NCI-H460 (cell line): ENCODE measurements around the gene CPZ. TPM values are rescaled to one million over a fixed set of nuclear protein-coding genes. Genes with fewer than 3 reads are reported as not detected.
"Not testable (repeated sequence)": the region's sequence is repeated elsewhere in the genome, so short reads cannot be mapped to it uniquely, and the experiment has no call there.

Experiments used
- DNase-seq: peaks from one replicate; pipeline ENCODE4 v3.0.0-alpha.2; 2016; ENCODE audit warnings: low read depth; ENCODE audit errors: extremely low read depth
- total RNA-seq: library from RNA; depleted of rRNA; stranded (reverse); fragments of >200 nt; shearing (Covaris generic); gene quantifications from 2 replicates; pipeline ENCODE4 v1.2.3, GENCODE V29; 2014

Gene CPZ
- total RNA-seq, 1 experiment from 2014 or later, result 0.32 TPM

DNA sequence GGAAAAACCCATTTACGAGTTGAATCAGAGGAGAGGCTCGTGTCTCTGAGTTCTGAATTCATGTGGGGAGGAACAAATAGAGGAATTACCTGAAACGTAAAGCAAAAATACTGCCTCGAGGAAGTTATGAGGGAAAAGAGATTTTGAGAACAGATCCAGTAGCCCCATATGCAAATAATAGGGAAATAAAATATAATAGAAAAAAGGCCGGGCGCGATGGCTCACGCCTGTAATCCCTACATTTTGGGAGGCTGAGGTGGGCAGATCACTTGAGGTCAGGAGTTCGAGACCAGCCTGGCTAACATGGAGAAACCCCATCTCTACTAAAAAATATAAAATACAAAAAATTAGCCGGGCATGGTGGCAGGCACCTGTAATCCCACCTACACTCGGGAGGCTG, 42.2 kb downstream of the CPZ start:
- not testable (repeated sequence) for DNase-seq

DNA sequence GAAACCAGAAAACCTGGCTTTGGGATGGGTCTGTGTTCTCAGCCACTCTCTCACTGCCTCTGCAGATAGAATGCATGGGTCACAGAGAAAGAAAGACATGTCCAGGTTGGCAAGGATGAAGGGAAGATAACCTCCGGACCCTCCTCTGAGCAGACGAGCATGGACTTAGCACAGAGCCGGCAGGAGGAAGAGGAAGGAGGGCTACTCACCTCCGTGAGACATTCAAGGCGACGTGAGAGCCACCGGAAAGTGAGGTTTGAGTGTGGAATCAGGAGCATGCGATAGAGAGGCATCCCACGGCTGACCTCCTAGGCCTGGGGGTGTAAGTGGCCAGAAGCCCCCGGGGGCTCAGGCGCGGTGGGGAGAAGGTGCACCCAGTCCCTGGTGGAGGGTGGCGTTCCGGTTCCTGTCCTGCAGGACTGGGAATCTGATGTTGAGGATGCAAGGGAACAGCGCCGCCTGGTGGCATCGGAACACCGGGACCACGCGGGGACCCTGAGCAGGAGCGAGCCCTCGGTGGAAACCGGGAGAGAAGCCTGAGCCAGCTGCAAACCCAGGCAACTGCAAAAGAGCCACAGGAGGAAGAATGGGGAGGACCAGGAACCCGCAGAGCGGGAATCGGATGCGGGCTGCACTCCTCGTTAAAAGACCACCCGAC, 43.5 kb downstream of the CPZ start:
- not testable (repeated sequence) for DNase-seq

- DNase-seq, result no peak
Measured at GRCh38 chr4:8637456-8637984, 45.0 kb downstream of the CPZ start.

GRCh38 chr4:8639021-8639420, 46.5 kb downstream of the CPZ start:
- no peak for DNase-seq

DNA sequence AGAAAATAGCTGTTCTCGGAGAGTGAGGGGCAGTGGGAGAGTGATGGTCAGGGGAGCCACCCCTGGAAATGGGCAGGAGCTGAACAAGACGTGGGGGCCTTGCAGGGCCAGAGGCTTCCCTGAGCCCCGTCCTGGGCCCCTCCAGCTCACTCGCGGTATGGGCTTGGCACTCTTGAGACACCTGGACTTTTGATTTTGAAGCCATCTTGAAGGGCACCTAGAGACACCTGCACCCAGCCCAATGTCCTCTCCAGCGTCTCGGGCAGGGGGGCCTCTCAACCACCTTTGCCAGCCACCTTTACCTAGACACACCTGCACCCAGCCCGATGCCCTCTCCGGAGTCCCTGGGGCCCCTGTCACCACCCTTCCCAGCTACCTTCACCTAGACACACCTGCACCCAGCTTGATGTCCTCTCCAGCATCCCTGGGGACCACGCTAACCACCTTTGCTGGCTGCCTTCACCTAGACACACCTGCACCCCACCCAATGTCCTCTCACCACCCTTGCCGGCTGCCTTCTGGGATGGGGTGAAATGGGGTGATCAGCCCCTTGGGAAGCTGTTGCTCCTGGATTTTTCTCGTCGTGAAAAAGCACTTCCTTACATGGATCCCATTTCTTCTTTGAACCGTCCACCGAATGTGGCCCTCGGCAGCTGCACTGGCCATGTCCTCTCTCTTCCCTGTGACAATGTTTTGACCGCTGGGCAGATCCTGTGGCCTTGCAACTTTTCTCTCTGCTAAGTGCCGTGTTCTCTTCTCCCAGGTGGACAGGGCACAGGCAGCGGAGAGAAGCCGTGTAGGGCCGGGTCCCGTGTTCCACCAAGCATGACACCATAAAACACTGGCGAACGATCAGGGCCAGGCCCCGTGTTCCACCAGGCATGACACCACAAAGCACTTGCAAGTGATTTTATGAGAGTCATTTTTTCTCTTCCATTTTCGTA, 47.5 kb downstream of the CPZ start:
- DNase-seq, result no peak

DNA sequence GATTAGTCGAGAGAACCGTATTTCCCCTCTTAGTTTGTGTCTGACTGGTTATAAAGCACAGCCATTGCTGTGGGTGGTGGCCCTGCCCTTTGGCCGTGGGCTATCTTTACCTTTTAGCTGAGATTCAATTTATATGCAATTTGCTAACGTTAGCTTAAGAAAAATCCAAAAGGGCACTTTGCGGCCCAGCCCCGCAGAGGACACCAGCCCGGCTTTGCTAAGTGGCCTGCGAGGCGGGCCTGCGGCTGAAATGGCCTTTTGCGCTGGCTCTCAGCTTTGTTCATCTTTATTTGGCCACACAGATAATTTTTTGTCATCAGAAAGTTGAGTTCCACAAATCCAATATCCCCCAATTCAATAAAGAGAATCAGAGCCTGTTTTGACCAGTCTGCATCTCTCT, 48.3 kb downstream of the CPZ start:
- DNase-seq, result no peak

DNA sequence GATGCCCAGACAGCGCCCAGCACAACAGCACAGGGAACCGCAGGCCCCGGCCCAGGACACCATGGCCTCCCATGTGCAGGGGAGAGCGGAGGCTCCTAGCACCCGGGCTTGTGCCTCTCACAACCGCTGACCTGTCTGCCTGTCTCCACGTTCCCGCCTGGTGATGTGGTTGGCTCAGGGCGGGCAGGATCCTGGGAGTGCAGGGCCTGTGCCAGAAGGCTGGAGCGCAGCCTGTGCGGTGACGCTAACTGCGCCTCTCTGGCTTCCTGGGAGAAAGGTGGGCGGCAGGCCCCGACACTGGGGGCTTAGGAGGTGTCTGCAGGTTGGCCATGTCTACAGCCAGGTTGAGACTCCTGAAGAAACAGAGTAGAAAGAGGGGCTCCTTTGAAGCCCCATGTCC, 48.7 kb downstream of the CPZ start:
- no peak for DNase-seq

DNA sequence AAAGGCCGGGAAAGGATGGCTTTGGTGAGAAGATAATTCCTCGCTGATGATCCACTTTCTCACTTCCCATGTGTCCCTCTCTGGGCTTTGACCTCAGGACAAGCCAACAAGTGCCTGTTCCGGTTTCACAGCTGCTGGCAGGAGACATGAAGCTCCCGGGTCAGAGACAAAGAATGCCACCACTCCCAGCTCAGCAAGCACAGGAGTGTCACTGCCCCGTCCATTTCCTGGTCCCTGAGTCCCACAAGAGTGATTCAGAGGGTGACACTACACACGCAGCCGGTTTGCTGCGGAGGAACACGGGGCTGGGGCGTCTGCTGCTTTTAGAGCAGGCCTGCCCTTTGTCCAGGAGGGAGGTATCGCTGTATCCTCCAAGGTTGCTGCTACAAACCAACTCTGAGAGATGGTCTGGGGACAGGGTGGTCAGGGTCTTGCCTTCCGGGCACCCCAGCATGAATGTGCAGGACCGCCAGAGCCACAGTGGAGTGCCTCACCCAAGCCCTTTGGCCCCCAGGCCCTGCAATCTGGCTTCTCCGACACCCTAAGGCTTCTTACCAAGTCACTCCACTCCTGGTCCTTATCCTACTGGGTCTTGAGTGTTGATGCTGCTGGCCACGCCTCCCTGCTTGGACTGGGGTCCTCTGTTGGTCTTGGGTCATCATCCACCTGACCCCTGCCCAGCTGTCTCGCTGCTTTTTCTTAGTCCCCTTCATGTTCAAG, 49.5 kb downstream of the CPZ start:
- no peak for DNase-seq

- no peak for DNase-seq
Measured at GRCh38 chr4:8642651-8643321, 50.2 kb downstream of the CPZ start.

GRCh38 chr4:8643441-8643840, 50.9 kb downstream of the CPZ start:
- no peak for DNase-seq

- no peak for DNase-seq
Measured at GRCh38 chr4:8643986-8644385, 51.4 kb downstream of the CPZ start.

- no peak for DNase-seq
Measured at GRCh38 chr4:8644461-8644891, 51.9 kb downstream of the CPZ start.

DNA sequence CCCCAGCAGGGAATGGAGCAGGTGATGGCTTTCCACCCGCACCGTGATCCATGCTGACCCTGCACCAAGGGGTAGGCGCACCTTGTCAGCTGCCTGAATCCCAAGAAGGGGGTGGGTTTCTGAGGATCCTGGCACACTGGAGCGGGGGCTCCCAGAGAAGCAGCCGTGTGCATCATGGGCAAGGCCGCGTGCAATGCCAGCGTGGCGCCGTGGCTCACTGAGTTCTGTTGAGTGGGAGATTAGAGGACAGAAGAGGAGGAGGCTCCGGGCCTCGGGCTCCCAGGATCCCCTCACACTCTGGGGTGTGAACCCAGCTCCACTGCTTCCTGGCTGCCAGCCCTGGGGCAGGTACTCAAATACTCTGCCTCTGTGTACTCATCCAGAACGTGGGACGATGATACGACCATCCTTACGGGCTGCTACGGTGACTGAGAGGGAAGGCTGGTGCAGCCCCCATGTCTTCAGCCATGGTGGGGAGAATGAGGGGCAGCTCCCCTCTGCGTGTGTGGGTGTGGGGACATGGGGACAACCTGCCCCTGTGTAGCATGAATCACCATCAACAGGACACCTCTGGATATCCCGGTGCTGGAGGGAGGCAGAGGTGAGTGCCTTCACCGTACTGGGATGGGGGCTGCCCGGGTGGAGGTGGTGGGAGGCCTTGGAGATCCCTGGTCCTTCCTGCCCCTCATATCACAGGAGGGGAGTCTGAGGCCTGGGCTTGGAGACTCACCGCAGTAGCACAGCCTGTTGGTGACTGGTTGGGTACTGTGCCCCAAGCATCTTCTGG, 52.6 kb downstream of the CPZ start:
- no peak for DNase-seq

- DNase-seq, result no peak
Measured at GRCh38 chr4:8645753-8646124, 53.2 kb downstream of the CPZ start.

- no peak for DNase-seq
Measured at GRCh38 chr4:8646296-8647093, 53.9 kb downstream of the CPZ start.

DNA sequence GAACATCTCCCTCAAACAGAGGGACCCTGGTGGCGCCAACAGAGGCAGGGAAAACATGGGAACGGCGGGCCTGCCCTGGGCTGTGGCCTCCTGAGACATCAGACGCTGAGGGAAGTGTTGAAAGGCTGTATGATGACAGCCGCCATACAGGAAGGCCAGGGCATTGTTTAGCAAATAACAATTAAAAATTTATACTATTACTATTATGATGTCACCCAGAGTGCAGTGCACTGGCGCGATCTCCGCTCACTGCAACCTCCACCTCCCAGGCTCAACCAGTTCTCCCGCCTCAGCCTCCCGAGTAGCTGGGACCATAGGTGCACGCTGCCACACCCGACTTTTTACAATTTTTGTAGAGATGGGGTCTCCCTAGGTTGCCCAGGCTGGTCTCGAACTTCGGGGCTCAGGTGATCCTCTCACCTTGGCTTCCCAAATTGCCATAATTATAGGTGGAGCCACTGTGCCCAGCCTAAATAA, 54.6 kb downstream of the CPZ start:
- no peak for DNase-seq

- no peak for DNase-seq
Measured at GRCh38 chr4:8647626-8648025, 55.1 kb downstream of the CPZ start.

DNA sequence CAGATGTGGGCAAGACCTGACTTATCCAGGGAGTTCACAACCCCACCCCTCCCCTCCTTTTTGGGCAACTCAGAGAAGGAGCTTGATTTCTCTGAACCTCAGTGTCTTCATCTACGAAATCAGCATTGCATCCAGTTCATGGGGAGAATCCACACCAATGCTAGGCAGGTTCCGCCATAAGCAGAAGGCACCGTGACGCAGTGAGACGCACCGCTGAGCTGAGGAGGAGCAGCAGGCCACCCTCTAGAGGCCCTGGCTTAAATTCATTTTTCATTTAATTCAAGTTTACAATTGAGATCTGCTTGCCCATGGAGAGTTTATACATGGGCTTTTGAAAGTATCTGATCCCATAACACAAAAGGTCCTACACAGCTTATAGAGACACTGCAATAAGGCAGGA, 55.7 kb downstream of the CPZ start:
- DNase-seq, result no peak
